LNCAP (cell line): Measurements from ENCODE around the gene HLF.

Experiments used
- CTCF ChIP-seq: fragments of 450-650 bp; IDR thresholded peaks from 2 replicates; pipeline ENCODE4 v1.5.1; 2017; ENCODE audit warnings: mild to moderate bottlenecking

HLF gene

GRCh38 chr17:55314784-55315491 is 50.2 kb downstream of the HLF start:
- TF ChIP-seq CTCF: no peak

- TF ChIP-seq CTCF: no peak
These were observed 51.7 kb downstream of the HLF start for GRCh38 chr17:55316499-55316898.

- TF ChIP-seq CTCF: no peak
These were observed 52.5 kb downstream of the HLF start for GRCh38 chr17:55317284-55317683.

GRCh38 chr17:55318081-55318480 is 53.3 kb downstream of the HLF start:
- no peak for TF ChIP-seq CTCF

- no peak for TF ChIP-seq CTCF
These were observed 54.1 kb downstream of the HLF start for GRCh38 chr17:55318715-55319487.

- TF ChIP-seq CTCF: no peak
These were observed 55.3 kb downstream of the HLF start for GRCh38 chr17:55319933-55320593.

- TF ChIP-seq CTCF: no peak
These were observed 56.0 kb downstream of the HLF start for GRCh38 chr17:55320594-55321426.
